ENCODE data around the gene HLX.

HLX gene

GRCh38 chr1:220885971-220886370 is 6.7 kb downstream of the HLX start:
- Histone ChIP-seq H3K4me3 (ENCODE audit: low read depth, low read length, poor library complexity, severe bottlenecking) (no peak overlapping the region), H3K4me2 (ENCODE audit: low read length) (no peak overlapping the region), H3K79me2 (ENCODE audit: insufficient read depth, low read length) (no peaks in the 10 kb centered on the region), H2AFZ (ENCODE audit: low read length) (no peak overlapping the region), H3K4me1 (ENCODE audit: insufficient read depth, low read length, severe bottlenecking) (no peaks in the 10 kb centered on the region), H3K36me3 (ENCODE audit: insufficient read depth, low read length) (no peaks in the 10 kb centered on the region), H3F3A (ENCODE audit: insufficient read depth, low read length) (no peaks in the 10 kb centered on the region), H3K9ac (ENCODE audit: low read length) (no peak overlapping the region), H3K9me3 (ENCODE audit: low read length) (no peaks in the 10 kb centered on the region), H3K27ac (ENCODE audit: low read depth, low read length, poor library complexity, severe bottlenecking) (no peak overlapping the region), H3K27me3 (ENCODE audit: insufficient read depth, low read length) (no peaks in the 10 kb centered on the region), H3K9me2 (ENCODE audit: low read depth, low read length) (no peaks in the 10 kb centered on the region), H4K20me1 (ENCODE audit: insufficient read depth, low read length) (no peaks in the 10 kb centered on the region)
- TF ChIP-seq EZH2 (IDR thresholded peaks at IDR 0.05; ENCODE audit: borderline replicate concordance, low read length), result no peak
- TF ChIP-seq, protein P1, sequence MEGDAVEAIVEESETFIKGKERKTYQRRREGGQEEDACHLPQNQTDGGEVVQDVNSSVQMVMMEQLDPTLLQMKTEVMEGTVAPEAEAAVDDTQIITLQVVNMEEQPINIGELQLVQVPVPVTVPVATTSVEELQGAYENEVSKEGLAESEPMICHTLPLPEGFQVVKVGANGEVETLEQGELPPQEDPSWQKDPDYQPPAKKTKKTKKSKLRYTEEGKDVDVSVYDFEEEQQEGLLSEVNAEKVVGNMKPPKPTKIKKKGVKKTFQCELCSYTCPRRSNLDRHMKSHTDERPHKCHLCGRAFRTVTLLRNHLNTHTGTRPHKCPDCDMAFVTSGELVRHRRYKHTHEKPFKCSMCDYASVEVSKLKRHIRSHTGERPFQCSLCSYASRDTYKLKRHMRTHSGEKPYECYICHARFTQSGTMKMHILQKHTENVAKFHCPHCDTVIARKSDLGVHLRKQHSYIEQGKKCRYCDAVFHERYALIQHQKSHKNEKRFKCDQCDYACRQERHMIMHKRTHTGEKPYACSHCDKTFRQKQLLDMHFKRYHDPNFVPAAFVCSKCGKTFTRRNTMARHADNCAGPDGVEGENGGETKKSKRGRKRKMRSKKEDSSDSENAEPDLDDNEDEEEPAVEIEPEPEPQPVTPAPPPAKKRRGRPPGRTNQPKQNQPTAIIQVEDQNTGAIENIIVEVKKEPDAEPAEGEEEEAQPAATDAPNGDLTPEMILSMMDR (IDR thresholded peaks at IDR 0.05; ENCODE audit: low read length), result no peak

DNA sequence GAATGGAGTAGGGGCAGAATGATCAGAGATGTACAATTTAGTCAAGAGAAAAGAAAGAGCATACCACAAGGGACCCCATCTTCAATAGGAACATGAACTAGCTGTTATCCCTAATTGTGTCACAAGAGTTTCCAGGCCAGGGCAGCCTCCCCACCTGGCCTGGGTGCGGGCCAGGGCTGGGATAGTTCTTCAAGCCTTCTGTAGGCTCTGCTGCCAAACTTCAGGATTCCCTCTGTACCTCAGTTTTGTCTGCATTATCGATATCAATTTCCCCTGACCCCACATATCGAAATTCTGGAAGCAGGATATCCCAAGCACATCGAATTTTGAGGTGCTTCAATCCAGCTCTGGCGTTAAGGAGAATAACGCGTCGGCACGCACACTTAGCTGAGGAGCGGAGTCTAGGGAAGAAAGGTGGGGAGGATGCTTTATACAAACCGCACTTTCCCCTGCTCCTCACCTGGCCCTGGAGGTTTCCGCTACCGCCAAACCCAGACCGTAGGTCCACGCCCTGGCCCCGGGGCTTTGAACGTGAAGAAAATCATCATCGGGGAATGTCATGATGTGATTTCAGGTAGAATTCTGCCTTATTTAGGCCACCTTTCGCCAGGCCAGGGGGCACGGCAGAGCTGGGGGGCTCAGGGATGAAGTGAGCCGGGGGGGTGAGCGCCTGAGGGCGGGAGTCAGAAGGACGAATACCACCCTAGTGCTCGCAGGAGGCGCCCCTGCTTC is 7.4 kb downstream of the HLX start:
- H3K9me2 ChIP-seq (ENCODE audit: low read depth, low read length), result no peaks in the 10 kb centered on the region
- no peak overlapping the region for H3K9ac ChIP-seq (ENCODE audit: low read length)
- no peak overlapping the region for H3K4me3 ChIP-seq (ENCODE audit: low read depth, low read length, poor library complexity, severe bottlenecking)
- H3K4me1 ChIP-seq (ENCODE audit: insufficient read depth, low read length, severe bottlenecking), result no peaks in the 10 kb centered on the region
- TF ChIP-seq EZH2 (IDR thresholded peaks at IDR 0.05; ENCODE audit: borderline replicate concordance, low read length), result no peak
- TF ChIP-seq, protein P1 (IDR thresholded peaks at IDR 0.05; ENCODE audit: low read length), result no peak
- H3F3A ChIP-seq (ENCODE audit: insufficient read depth, low read length), result no peaks in the 10 kb centered on the region
- H3K27me3 ChIP-seq (ENCODE audit: insufficient read depth, low read length), result no peaks in the 10 kb centered on the region
- H3K36me3 ChIP-seq (ENCODE audit: insufficient read depth, low read length), result no peaks in the 10 kb centered on the region
- H4K20me1 ChIP-seq (ENCODE audit: insufficient read depth, low read length), result no peaks in the 10 kb centered on the region
- H3K79me2 ChIP-seq (ENCODE audit: insufficient read depth, low read length), result no peaks in the 10 kb centered on the region
- H2AFZ ChIP-seq (ENCODE audit: low read length), result no peak overlapping the region
- no peak overlapping the region for H3K27ac ChIP-seq (ENCODE audit: low read depth, low read length, poor library complexity, severe bottlenecking)
- H3K9me3 ChIP-seq (ENCODE audit: low read length), result no peaks in the 10 kb centered on the region
- no peak overlapping the region for H3K4me2 ChIP-seq (ENCODE audit: low read length)

GRCh38 chr1:220887202-220887519 is 7.9 kb downstream of the HLX start:
- no peaks in the 10 kb centered on the region for H3K9me2 ChIP-seq (ENCODE audit: low read depth, low read length)
- no peaks in the 10 kb centered on the region for H3K4me1 ChIP-seq (ENCODE audit: insufficient read depth, low read length, severe bottlenecking)
- no peaks in the 10 kb centered on the region for H3K79me2 ChIP-seq (ENCODE audit: insufficient read depth, low read length)
- no peak overlapping the region for H3K4me2 ChIP-seq (ENCODE audit: low read length)
- no peak overlapping the region for H3K27ac ChIP-seq (ENCODE audit: low read depth, low read length, poor library complexity, severe bottlenecking)
- H3F3A ChIP-seq (ENCODE audit: insufficient read depth, low read length), result no peaks in the 10 kb centered on the region
- H4K20me1 ChIP-seq (ENCODE audit: insufficient read depth, low read length), result no peaks in the 10 kb centered on the region
- no peak overlapping the region for H3K9ac ChIP-seq (ENCODE audit: low read length)
- H3K36me3 ChIP-seq (ENCODE audit: insufficient read depth, low read length), result no peaks in the 10 kb centered on the region
- H3K4me3 ChIP-seq (ENCODE audit: low read depth, low read length, poor library complexity, severe bottlenecking), result no peak overlapping the region
- H3K9me3 ChIP-seq (ENCODE audit: low read length), result no peaks in the 10 kb centered on the region
- H3K27me3 ChIP-seq (ENCODE audit: insufficient read depth, low read length), result no peaks in the 10 kb centered on the region
- TF ChIP-seq EZH2 (IDR thresholded peaks at IDR 0.05; ENCODE audit: borderline replicate concordance, low read length), result no peak
- TF ChIP-seq, protein P1 (IDR thresholded peaks at IDR 0.05; ENCODE audit: low read length), result no peak
- no peak overlapping the region for H2AFZ ChIP-seq (ENCODE audit: low read length)
